HEK293 (cell line): ENCODE measurements around the gene KIF18B.

Source experiments
- GLIS1 ChIP-seq: fragments of 450-650 bp; formaldehyde crosslinking; IDR thresholded peaks from 2 replicates; pipeline ENCODE4 v1.5.1; 2016; ENCODE audit warnings: missing biosample characterization, missing genetic modification characterization
- GLIS2 ChIP-seq: fragments of 450-650 bp; formaldehyde crosslinking; IDR thresholded peaks from 2 replicates; pipeline ENCODE4 v1.5.1; 2016; ENCODE audit warnings: missing biosample characterization, missing genetic modification characterization
- HOXC10 ChIP-seq: sonication (generic); formaldehyde crosslinking; IDR thresholded peaks from 2 replicates; pipeline ENCODE4 v1.8.1; 2023; ENCODE audit warnings: mild to moderate bottlenecking, missing genetic modification reagents
- HOXD13 ChIP-seq: sonication (generic); formaldehyde crosslinking; IDR thresholded peaks from 2 replicates; pipeline ENCODE4 v1.8.0; 2022; ENCODE audit warnings: missing genetic modification reagents, borderline replicate concordance
- KLF1 ChIP-seq: fragments of 450-650 bp; formaldehyde crosslinking; IDR thresholded peaks from 2 replicates; pipeline ENCODE4 v1.5.1; 2016; ENCODE audit warnings: missing biosample characterization, missing genetic modification characterization
- KLF7 ChIP-seq: fragments of 450-650 bp; formaldehyde crosslinking; IDR thresholded peaks from 2 replicates; pipeline ENCODE4 v1.5.1; 2016; ENCODE audit warnings: missing biosample characterization, missing genetic modification characterization, borderline replicate concordance
- MYNN ChIP-seq: fragments of 450-650 bp; formaldehyde crosslinking; IDR thresholded peaks from 2 replicates; pipeline ENCODE4 v1.5.1; 2016; ENCODE audit warnings: missing biosample characterization, missing genetic modification characterization, borderline replicate concordance
- SP2 ChIP-seq: fragments of 450-650 bp; formaldehyde crosslinking; IDR thresholded peaks from 2 replicates; pipeline ENCODE4 v1.5.1; 2016; ENCODE audit warnings: missing biosample characterization, missing genetic modification characterization
- SP7 ChIP-seq: fragments of 450-650 bp; formaldehyde crosslinking; IDR thresholded peaks from 2 replicates; pipeline ENCODE4 v1.5.1; 2016; ENCODE audit warnings: missing biosample characterization, missing genetic modification characterization
- ZEB2 ChIP-seq: fragments of 450-650 bp; formaldehyde crosslinking; IDR thresholded peaks from 2 replicates; pipeline ENCODE4 v1.5.1; 2016; ENCODE audit warnings: missing biosample characterization, missing genetic modification characterization
- ZIC2 ChIP-seq: fragments of 450-650 bp; formaldehyde crosslinking; IDR thresholded peaks from 2 replicates; pipeline ENCODE4 v1.5.1; 2016; ENCODE audit warnings: missing biosample characterization, missing genetic modification characterization
- ZNF138 ChIP-seq: fragments of 450-650 bp; formaldehyde crosslinking; IDR thresholded peaks from 2 replicates; pipeline ENCODE4 v1.5.1; 2016; ENCODE audit warnings: missing biosample characterization, missing genetic modification characterization, borderline replicate concordance
- ZNF169 ChIP-seq: fragments of 450-650 bp; formaldehyde crosslinking; IDR thresholded peaks from 2 replicates; pipeline ENCODE4 v1.5.1; 2016; ENCODE audit warnings: missing biosample characterization, missing genetic modification characterization
- ZNF23 ChIP-seq: fragments of 450-650 bp; formaldehyde crosslinking; IDR thresholded peaks from 2 replicates; pipeline ENCODE4 v1.5.1; 2016; ENCODE audit warnings: missing biosample characterization, missing genetic modification characterization, borderline replicate concordance
- ZNF239 ChIP-seq: fragments of 450-650 bp; formaldehyde crosslinking; IDR thresholded peaks from 2 replicates; pipeline ENCODE4 v1.5.1; 2016; ENCODE audit warnings: missing biosample characterization, missing genetic modification characterization
- ZNF394 ChIP-seq: fragments of 450-650 bp; formaldehyde crosslinking; IDR thresholded peaks from 2 replicates; pipeline ENCODE4 v1.5.1; 2016; ENCODE audit warnings: missing biosample characterization, missing genetic modification characterization, mild to moderate bottlenecking, moderate library complexity, borderline replicate concordance
- ZNF596 ChIP-seq: fragments of 450-650 bp; IDR thresholded peaks from 2 replicates; pipeline ENCODE4 v1.5.0; 2018; ENCODE audit warnings: missing biosample characterization, mild to moderate bottlenecking, missing genetic modification characterization, moderate library complexity
- ZNF610 ChIP-seq: fragments of 450-650 bp; formaldehyde crosslinking; IDR thresholded peaks from 2 replicates; pipeline ENCODE4 v1.5.1; 2016; ENCODE audit warnings: missing biosample characterization, missing genetic modification characterization, borderline replicate concordance
- ZNF660 ChIP-seq: fragments of 450-650 bp; IDR thresholded peaks from 2 replicates; pipeline ENCODE4 v1.5.1; 2018; ENCODE audit warnings: missing biosample characterization, mild to moderate bottlenecking, missing genetic modification characterization
- ZNF76 ChIP-seq: fragments of 450-650 bp; formaldehyde crosslinking; IDR thresholded peaks from 2 replicates; pipeline ENCODE4; 2016; ENCODE audit warnings: low read depth, missing biosample characterization, missing genetic modification characterization, borderline replicate concordance
- ZNF776 ChIP-seq: fragments of 450-650 bp; formaldehyde crosslinking; IDR thresholded peaks from 2 replicates; pipeline ENCODE4 v1.5.0; 2017; ENCODE audit warnings: missing biosample characterization, missing genetic modification characterization, borderline replicate concordance
- ZNF777 ChIP-seq: fragments of 450-650 bp; formaldehyde crosslinking; IDR thresholded peaks from 2 replicates; pipeline ENCODE4 v1.5.1; 2017; ENCODE audit warnings: missing biosample characterization, missing genetic modification characterization, borderline replicate concordance
- ZNF791 ChIP-seq: fragments of 450-650 bp; formaldehyde crosslinking; IDR thresholded peaks from 2 replicates; pipeline ENCODE4 v1.5.1; 2016; ENCODE audit warnings: missing biosample characterization, missing genetic modification characterization
- TF ChIP-seq, protein P1 (sequence below): fragments of 450-650 bp; formaldehyde crosslinking; IDR thresholded peaks from 2 replicates; pipeline ENCODE4 v1.5.1; 2016; ENCODE audit warnings: missing biosample characterization, missing genetic modification characterization, low read depth
- TF ChIP-seq, protein P2 (sequence below): fragments of 450-650 bp; formaldehyde crosslinking; IDR thresholded peaks from 2 replicates; pipeline ENCODE4 v1.5.1; 2016; ENCODE audit warnings: missing biosample characterization, missing genetic modification characterization
- TF ChIP-seq, protein P3 (sequence below): IDR thresholded peaks from 2 replicates; pipeline ENCODE4 v1.6.1; 2011; ENCODE audit warnings: mild to moderate bottlenecking, low read depth, low read length, borderline replicate concordance
- TF ChIP-seq, protein P4 (sequence below): fragments of 450-650 bp; formaldehyde crosslinking; IDR thresholded peaks from 2 replicates; pipeline ENCODE4 v1.5.1; 2016; ENCODE audit warnings: missing biosample characterization, missing genetic modification characterization
- TF ChIP-seq, protein P5 (sequence below): fragments of 450-650 bp; formaldehyde crosslinking; IDR thresholded peaks from 2 replicates; pipeline ENCODE4 v1.5.1; 2016; ENCODE audit warnings: missing biosample characterization, missing genetic modification characterization
- TF ChIP-seq, protein P6 (sequence below): fragments of 450-650 bp; formaldehyde crosslinking; optimal IDR thresholded peaks from 2 replicates; pipeline ENCODE3; 2016; ENCODE audit warnings: missing biosample characterization, mild to moderate bottlenecking, missing genetic modification characterization

KIF18B gene

DNA sequence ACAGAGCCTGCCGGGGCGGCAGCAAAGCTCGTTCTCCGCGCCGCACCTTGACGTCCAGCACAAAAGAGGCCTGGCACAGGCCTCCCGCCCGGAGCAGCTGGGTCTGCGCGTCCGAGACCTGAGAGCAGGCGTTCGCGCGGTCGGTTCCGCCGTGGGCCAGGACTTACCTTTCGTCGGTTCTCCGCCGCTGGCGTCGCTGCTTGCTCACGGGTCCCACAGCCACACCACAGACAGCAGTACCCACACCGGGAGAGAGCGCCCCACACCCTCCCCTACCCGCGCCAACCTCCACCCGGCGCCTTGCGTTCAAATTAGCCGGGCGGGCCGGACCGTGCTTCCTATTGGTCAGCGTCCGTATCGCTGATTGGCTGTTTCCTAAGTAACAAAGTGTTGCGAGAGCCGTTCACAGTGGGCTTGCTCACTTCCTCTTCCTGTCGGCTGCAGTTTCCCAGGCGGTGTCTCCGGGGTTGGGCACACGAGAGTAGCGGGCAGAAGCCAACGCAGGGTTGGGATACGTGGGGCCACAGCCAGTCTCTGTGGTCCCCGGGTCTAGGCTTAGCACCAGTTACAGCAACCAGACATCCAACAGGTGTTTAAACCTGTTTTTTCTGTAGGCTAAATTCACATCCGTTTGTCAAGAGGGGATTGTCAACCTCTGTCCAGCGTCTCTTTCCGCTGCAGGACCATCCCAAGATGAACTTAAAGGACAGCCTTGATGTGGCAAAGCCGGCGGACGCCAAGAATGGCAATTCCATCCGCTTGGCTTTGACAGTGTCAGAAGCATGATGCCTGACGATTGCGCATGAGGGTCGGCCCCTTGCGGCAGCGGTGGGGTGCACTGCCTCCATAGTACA, at the start of gene KIF18B (continued):
- TF ChIP-seq, protein P1, sequence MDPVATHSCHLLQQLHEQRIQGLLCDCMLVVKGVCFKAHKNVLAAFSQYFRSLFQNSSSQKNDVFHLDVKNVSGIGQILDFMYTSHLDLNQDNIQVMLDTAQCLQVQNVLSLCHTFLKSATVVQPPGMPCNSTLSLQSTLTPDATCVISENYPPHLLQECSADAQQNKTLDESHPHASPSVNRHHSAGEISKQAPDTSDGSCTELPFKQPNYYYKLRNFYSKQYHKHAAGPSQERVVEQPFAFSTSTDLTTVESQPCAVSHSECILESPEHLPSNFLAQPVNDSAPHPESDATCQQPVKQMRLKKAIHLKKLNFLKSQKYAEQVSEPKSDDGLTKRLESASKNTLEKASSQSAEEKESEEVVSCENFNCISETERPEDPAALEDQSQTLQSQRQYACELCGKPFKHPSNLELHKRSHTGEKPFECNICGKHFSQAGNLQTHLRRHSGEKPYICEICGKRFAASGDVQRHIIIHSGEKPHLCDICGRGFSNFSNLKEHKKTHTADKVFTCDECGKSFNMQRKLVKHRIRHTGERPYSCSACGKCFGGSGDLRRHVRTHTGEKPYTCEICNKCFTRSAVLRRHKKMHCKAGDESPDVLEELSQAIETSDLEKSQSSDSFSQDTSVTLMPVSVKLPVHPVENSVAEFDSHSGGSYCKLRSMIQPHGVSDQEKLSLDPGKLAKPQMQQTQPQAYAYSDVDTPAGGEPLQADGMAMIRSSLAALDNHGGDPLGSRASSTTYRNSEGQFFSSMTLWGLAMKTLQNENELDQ (tag by site-specific recombination): no peak
- TF ChIP-seq, protein P2, sequence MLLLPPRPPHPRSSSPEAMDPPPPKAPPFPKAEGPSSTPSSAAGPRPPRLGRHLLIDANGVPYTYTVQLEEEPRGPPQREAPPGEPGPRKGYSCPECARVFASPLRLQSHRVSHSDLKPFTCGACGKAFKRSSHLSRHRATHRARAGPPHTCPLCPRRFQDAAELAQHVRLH (tag by site-specific recombination): peak; percentile 79
- TF ChIP-seq ZNF791: no peak
- TF ChIP-seq ZIC2 (tag by site-specific recombination): 0 out of 2 replicates have a peak, but pooled peaks have one; percentile 6
- TF ChIP-seq ZNF169 (tag by site-specific recombination): no peak
- TF ChIP-seq ZNF23 (tag by site-specific recombination): no peak
- peak; percentile 72 for TF ChIP-seq KLF7
- TF ChIP-seq SP7: peak; percentile 75; the same call in 1 of the 2 replicates
- 0 out of 2 replicates have a peak, but pooled peaks have one; percentile 10 for TF ChIP-seq ZNF596
- peak; percentile 49; the same call in 1 of the 2 replicates for TF ChIP-seq HOXC10 (CRISPR knock-in tag)
- TF ChIP-seq, protein P3, sequence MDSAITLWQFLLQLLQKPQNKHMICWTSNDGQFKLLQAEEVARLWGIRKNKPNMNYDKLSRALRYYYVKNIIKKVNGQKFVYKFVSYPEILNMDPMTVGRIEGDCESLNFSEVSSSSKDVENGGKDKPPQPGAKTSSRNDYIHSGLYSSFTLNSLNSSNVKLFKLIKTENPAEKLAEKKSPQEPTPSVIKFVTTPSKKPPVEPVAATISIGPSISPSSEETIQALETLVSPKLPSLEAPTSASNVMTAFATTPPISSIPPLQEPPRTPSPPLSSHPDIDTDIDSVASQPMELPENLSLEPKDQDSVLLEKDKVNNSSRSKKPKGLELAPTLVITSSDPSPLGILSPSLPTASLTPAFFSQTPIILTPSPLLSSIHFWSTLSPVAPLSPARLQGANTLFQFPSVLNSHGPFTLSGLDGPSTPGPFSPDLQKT: no peak
- TF ChIP-seq, protein P4, sequence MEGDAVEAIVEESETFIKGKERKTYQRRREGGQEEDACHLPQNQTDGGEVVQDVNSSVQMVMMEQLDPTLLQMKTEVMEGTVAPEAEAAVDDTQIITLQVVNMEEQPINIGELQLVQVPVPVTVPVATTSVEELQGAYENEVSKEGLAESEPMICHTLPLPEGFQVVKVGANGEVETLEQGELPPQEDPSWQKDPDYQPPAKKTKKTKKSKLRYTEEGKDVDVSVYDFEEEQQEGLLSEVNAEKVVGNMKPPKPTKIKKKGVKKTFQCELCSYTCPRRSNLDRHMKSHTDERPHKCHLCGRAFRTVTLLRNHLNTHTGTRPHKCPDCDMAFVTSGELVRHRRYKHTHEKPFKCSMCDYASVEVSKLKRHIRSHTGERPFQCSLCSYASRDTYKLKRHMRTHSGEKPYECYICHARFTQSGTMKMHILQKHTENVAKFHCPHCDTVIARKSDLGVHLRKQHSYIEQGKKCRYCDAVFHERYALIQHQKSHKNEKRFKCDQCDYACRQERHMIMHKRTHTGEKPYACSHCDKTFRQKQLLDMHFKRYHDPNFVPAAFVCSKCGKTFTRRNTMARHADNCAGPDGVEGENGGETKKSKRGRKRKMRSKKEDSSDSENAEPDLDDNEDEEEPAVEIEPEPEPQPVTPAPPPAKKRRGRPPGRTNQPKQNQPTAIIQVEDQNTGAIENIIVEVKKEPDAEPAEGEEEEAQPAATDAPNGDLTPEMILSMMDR (tag by site-specific recombination): peak; percentile 90
- TF ChIP-seq, protein P5, sequence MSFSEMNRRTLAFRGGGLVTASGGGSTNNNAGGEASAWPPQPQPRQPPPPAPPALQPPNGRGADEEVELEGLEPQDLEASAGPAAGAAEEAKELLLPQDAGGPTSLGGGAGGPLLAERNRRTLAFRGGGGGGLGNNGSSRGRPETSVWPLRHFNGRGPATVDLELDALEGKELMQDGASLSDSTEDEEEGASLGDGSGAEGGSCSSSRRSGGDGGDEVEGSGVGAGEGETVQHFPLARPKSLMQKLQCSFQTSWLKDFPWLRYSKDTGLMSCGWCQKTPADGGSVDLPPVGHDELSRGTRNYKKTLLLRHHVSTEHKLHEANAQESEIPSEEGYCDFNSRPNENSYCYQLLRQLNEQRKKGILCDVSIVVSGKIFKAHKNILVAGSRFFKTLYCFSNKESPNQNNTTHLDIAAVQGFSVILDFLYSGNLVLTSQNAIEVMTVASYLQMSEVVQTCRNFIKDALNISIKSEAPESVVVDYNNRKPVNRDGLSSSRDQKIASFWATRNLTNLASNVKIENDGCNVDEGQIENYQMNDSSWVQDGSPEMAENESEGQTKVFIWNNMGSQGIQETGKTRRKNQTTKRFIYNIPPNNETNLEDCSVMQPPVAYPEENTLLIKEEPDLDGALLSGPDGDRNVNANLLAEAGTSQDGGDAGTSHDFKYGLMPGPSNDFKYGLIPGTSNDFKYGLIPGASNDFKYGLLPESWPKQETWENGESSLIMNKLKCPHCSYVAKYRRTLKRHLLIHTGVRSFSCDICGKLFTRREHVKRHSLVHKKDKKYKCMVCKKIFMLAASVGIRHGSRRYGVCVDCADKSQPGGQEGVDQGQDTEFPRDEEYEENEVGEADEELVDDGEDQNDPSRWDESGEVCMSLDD (tag by site-specific recombination): peak; percentile 54; the same call in 1 of the 2 replicates
- TF ChIP-seq GLIS2: peak; percentile 27; the same call in 1 of the 2 replicates
- TF ChIP-seq KLF1 (tag by site-specific recombination): peak; percentile 61
- TF ChIP-seq GLIS1 (tag by site-specific recombination): peak; percentile 42
- no peak for TF ChIP-seq ZNF776
- TF ChIP-seq ZNF76 (tag by site-specific recombination): peak; percentile 55; the same call in 1 of the 2 replicates
- peak; percentile 94 for TF ChIP-seq SP2 (tag by site-specific recombination)
- TF ChIP-seq HOXD13 (CRISPR knock-in tag): peak; percentile 77
- TF ChIP-seq ZNF394: peak; percentile 75
- no peak for TF ChIP-seq ZNF239
- no peak for TF ChIP-seq ZNF138
- TF ChIP-seq, protein P6, sequence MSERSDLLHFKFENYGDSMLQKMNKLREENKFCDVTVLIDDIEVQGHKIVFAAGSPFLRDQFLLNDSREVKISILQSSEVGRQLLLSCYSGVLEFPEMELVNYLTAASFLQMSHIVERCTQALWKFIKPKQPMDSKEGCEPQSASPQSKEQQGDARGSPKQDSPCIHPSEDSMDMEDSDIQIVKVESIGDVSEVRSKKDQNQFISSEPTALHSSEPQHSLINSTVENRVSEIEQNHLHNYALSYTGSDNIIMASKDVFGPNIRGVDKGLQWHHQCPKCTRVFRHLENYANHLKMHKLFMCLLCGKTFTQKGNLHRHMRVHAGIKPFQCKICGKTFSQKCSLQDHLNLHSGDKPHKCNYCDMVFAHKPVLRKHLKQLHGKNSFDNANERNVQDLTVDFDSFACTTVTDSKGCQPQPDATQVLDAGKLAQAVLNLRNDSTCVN (tag by site-specific recombination): peak; percentile 74
- peak; percentile 75; the same call in 1 of the 2 replicates for TF ChIP-seq ZEB2 (tag by site-specific recombination)
- TF ChIP-seq MYNN (tag by site-specific recombination): peak; percentile 41; the same call in 1 of the 2 replicates
- TF ChIP-seq ZNF660 (tag by site-specific recombination): 0 out of 2 replicates have a peak, but pooled peaks have one; percentile 21
- peak; percentile 60; the same call in 1 of the 2 replicates for TF ChIP-seq ZNF610 (tag by site-specific recombination)
- TF ChIP-seq ZNF777 (tag by site-specific recombination): peak; percentile 73; the same call in 1 of the 2 replicates
